SW480 (cell line): ENCODE measurements around the gene RPP21.
"Not testable (repeated sequence)": the region's sequence is repeated elsewhere in the genome, so short reads cannot be mapped to it uniquely, and the experiment has no call there.

Experiments used
- DNase-seq: peaks from one replicate; pipeline ENCODE4 v3.0.0-alpha.2; 2016; ENCODE audit warnings: low spot score

RPP21 gene

DNA sequence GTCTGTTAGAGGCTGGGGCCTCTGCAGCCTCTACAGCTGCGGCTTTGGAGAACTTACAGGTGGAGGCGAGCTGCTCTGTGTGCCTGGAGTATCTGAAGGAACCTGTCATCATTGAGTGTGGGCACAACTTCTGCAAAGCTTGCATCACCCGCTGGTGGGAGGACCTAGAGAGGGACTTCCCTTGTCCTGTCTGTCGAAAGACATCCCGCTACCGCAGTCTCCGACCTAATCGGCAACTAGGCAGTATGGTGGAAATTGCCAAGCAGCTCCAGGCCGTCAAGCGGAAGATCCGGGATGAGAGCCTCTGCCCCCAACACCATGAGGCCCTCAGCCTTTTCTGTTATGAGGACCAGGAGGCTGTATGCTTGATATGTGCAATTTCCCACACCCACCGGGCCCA is 15.6 kb upstream of the RPP21 start:
- no peak for DNase-seq

DNA sequence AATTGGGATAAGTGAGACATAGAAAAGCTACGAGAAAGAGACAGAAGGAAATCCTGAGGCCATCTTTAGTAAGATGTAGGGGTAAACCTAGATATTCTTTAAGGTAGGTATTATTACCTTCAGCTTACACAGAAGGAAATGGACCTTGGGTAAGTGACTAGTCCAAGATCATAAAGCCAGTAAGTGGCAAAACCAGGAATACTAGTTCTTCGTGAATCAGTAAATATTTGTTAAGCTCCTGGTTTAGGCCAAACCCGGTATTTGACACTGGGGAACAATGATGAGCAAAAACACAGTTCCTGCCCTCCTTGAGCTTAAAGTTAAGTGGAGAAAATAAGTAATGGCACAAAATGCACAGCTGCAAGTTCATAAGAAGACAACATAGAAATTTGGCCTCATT is 13.0 kb upstream of the RPP21 start:
- DNase-seq = no peak

DNA sequence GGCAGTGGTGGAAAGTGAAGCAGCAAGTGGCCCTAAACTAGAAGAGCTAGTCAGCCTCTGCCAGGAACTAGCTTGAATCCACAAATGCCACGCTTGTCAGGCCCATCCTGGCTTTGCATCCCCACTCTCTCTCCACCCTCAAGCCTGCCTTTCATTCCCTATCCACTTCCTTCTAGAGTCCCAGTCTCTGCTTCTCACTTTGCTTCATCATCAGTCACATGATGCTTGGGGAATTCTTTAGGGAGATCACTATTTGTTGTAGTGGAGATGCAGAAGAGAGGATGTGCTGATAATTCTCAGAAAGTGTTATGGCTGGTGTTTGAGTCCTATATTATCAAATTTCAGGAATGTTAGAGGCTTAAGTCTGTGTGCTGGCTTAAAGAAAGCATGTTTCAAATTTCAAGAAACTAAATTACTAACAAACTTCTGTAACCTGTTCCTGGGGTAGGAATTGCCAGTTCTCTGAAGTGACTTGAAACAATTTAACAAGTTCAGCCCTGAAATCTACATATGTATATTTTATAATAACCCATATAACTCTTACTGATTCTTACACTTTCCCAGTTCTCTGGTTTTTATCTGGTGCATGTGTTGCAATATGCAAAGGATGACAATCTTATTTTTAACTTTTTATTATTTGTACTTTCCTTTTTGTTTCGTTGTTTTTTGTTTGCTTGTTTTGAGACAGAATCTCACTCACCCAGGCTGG is 10.7 kb upstream of the RPP21 start:
- no peak for DNase-seq

DNA sequence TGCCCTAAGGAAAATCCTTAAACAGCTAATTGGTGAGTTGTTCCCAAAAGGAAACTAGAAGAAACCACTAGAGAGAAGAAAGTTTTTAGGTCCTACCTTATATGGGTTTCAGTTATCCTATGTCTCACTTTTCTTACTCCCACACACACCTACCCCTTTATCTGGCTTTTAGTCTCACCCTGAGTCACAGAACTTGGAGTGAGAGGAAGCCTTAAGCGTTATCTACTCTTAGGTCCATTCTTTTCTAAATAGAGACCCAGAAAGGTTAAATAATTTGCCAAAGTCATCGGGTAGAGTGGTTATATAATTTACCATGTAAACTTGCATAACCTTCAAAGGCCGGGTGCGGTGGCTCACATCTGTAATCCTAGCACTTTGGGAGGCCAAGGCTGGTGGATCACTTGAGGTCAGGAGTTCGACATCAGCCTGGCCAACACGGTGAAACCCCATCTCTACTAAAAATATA is 4.3 kb upstream of the RPP21 start:
- DNase-seq = no peak

DNA sequence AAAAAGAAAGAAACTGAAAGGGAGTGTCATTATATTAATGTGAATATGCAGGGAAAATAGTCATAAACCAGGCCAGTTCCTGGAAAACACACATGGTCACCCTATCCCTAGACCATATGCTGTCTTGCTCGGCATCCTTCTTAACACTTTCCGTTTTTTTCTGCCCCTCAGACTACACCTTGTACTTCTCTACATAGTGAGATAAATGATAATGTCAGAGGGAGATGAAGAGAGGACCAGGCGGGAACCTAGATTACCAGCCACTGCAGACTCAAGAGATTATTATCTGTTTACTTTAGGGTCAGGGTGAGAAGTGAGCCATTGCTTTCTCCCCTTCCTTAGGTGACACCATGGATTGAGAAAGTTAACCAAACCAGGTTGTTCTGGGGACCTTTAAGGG is 3.7 kb upstream of the RPP21 start:
- no peak for DNase-seq

DNA sequence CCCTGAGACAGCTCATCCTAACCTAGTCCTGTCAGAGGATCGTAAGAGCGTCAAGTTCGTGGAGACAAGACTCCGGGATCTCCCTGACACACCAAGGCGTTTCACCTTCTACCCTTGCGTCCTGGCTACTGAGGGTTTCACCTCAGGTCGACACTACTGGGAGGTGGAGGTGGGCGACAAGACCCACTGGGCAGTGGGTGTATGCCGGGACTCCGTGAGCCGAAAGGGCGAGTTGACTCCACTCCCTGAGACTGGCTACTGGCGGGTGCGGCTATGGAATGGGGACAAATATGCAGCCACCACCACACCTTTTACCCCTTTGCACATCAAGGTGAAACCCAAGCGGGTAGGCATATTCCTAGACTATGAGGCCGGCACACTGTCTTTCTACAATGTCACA is 3.2 kb upstream of the RPP21 start:
- no peak for DNase-seq

DNA sequence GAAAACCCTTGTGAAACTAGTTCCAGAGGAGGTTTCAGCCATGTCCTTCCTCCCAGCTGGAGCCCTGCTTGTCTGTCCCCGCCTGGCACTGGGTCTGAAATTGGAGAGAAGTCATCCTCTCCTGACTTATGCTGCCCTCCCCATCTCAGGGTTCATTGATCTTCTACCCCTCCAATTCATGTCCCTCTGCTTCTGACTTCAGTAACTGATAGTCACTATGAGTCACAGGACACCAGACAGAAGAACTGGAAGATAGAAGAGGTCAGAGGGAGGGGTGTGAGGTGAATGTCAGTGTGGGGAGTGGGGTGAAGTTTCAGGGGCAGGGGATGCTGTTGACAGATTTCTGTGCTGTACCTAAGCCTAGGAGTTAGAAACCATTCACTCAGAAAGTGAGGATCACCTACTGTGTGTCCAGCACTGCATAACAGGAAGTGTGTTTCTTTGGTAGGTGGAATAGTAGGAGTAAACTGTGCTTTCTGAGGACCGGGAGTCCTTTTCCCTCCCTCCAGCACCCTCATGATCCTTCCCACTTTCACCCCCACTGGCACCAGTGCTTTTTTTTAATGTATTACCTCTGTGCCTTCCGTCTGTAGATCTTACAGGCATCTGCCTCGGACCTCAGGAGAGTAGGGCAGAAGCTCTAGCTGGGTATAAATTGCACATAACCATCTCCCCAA is 627 bp upstream of the RPP21 start:
- peak; percentile 13 for DNase-seq

DNA sequence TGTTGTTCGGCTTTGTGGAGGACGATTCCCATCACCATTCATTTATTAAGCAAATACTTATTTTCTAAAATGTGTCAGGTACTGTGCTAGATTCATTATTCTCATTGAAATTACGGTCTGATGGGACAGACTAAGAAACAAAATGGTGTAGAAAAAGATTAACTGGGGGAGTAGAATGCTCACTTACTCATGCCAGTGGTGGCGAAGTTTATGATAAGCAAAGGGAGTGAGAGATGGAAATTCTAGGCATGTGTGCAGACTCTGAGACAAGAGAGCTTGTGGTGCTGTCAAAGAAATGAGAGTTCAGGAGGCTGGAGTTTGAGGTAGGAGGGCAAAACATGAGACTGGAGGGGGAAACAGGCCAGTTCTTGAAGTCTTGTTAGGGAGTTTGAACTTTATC is 896 bp downstream of the RPP21 start:
- DNase-seq = no peak

DNA sequence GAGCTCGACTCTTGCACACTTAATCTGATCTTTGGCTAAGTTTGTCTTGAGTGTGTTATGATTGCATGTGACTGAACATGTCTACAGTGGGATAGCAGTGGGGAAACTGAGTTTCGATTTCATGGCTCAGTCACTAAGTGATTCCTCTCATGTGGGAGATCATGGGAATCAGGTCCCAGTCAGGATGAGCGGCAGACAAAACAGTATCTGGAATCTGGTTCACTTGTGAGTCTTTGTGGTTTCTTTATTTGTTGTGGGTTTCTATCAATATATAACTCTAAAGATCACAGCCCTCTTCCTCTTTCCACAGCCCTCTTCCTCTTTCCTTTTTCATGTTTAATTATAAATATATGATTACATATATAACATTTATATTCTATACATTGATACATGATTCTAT is 4.0 kb downstream of the RPP21 start:
- no peak for DNase-seq

DNA sequence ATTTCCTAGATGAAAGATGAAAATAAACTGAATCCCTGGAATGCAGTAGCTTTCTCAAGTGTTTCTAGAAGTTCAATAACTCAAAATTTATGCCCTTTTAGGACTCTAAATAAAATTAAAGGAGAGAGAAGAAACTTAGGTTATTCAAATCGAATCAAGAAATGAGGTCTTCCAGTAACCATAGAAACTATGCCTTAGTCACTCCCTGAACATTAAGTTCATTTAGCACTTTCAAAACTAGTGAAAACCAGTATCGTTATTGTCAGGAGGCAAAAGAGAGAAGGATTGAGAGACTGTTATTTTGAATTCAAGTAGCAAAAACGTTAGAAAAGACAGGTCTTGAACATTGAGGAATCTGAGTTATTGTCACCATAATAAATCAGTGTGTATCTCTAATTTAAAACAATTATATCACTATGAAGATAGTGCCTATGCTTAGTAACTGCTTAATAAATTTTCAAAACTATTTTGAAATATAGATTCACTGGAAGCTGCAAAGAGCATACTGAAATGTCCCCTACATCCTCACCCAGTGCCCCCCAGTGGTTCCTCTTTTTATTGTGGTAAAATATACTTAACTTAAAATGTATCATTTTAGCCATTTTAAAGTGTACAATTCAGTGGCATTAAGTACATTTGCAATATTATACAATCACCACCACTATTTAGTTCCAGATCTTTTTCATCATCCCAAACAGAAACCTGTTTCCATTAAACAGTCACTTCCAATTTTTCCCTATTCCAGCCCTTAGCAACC is 4.6 kb downstream of the RPP21 start:
- DNase-seq = no peak

DNA sequence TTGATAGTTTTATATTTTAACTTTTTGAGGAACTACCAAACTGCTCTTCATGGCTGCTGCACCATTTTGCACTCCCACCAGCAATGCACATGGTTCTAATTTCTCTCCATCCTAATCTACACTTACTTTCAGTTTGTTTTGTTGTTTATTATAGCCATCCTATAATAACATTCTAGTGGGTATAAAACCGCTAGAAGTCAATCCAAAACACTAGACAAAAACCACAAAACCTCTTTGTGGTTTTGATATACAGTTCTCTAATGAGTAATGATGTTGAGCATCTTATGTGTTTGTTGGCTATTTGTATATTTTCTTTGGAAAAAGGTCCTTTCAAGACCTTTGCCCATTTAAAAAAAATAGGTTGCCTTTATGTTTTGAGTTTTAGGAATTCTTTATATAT is 5.6 kb downstream of the RPP21 start:
- DNase-seq = no peak

DNA sequence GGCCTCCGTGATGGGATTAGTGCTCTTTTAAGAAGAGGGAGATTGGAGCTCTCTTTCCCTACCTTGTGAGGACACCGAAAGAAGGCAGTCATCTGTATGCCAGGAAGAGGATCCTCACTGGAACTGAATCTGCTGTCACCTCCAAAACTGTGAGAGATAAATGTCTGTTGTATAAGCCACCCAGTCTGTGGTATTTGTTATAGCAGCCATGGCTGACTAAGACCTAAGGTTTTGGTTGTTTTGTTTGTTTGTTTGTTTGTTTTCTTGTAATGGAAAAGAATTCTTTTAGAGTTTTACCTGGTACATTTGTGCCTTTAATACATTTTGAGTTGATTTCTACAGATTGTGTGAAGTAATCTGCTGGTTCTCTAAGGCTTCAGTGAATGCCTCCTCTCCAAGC is 7.6 kb downstream of the RPP21 start:
- DNase-seq = no peak

DNA sequence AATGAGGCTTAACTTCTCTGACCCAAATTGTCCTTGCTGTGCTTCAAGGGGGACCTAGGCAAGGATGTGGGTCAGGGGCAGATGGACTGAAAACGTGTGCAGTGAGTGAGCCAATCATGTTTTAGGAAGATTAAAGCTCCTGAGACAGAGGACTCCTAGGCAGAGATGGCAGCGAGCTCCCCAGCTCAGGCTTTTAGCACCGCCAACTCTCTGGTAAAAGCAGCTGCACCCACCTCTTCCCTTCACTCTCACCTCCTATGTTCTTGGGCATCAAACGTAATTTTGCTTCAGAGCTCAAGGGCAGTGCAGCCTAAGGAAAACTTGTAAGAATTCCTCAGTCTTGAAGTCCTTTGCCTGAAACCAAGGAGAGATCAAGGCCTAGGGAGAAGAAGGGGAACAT is 10.3 kb downstream of the RPP21 start:
- DNase-seq = no peak

DNA sequence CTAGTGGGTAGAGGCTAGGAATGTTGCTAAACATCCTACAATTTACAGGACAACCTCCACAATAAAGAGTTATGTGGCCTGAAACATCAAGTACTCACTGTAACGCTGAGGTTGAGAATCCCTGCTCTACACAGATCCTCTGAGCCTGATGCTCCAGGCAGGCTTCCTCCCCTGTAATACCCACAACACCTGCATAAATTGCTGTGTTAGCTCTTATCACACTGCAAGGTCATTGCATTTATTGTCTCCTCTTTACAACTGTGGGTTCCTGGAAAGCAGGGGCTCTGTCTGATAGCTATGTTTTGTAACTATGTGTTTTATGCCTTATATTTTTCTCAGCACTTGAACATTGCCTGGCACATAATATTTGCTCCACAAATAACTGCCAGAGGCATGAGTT is 11.6 kb downstream of the RPP21 start:
- no peak for DNase-seq

DNA sequence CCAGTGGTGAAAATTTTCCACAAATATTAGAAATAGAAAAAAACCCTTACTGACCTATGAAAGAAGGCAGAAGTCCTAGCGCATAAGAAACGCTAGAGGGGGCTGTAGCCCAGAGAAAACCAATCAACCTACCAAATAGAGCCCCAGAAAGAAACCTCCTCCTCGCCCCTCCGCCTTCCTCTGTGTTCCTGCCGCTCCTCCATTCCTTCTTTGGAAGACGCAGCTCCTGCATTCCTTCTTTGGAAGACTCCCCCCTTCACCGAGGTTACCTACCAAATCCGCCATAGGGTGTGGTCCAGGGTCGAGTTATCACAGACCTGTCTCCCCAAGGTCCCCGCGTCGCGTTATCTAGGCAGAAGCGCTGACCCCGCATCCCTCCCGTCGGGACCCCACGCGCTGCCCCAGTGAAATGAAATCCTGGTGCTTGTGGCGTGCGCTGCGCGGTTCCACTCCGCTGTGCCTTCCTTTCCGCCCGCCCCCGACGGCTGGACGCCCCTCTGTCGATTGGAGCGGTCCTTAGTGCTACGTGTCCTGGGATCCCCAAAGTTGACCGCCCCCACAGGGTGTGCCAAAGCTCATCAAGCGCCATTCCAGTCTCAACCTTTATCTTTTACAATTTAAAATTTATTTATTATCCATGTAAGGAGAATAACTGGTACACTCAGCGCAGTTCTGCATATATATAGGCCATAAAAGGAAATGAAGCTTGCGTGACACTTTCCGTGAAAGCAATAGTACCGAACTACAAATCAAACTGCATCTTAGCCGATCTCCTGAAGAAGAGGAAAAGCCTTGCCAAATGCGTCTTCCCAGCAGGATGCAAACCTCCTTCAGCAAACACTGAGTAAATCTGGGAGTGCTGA is 13.0 kb downstream of the RPP21 start:
- peak; percentile 33 for DNase-seq

DNA sequence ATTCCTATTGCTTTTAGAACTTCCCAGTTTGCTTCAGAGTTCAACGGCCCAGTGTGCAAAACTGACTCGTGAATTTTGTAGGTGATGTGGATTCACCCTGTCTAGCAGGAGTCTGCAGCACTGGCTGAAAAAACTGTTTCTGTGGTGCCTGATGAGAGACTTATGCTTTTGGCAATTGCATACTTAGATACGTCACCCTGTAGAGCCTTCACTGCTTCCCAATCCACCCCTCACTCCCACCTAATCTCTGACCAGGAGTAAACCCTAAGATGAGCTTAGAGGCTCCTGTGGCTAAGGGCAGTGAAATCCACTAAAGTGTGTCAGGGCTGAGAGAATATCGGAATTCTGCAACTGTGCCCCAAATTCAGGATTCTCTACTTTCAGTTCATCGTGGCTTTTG is 14.3 kb downstream of the RPP21 start:
- DNase-seq = no peak

DNA sequence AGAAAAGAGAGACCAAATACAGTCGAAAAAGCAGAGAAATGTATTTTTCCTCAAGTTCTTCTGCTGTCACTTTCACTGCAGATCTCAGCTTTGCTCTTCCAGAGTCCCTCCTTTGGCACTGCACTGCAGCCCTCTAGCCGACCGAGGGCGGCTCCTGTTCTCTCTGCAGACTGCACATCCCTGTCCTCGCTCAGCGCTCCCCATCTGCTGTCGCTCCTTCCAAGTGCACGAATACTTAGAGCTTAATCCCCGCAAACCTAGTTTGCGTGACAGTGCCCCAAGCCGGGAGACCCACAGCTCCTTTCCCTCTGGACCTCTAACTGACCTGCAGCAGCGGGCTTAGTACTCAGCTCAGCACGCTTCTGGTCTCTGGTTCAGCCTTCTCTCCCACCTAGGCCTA is 15.2 kb downstream of the RPP21 start:
- no peak for DNase-seq

DNA sequence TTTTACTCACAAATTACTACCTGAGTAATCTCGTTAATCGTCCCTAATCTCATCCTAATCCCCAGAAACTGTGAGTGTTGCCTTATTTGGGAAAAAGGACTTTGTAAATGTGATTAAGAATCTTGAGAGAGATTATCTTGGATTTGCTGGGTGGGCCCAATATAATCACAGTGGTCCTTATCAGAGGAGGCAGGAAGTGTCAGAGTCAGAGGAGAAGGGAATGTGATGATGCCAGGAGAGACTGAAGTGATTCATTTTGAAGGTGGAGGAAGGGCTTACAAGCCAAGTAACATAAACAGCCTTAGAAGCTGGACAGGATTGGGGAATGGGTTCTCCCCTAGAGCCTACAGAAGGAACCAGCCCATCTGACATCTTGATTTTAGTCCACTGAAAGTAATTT is 16.7 kb downstream of the RPP21 start:
- no peak for DNase-seq

DNA sequence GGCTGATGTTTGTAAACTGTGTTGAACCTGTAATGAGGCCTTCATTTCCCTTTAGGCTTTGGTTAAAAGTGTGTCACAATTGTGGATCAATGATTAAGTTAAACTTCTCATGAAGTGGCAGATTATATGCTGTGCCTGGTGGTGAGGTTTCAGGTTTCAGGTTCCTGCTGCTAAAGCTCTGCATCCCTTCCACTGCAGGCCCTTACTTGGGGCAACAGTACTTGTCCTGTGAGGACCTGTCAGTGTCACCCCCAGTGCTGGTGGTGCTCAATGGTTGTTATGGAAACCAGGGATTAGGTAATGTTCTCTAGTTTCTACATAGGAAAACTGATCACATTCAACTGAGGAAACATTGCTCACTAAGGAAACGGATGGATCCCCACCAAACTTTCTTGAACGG is 18.5 kb downstream of the RPP21 start:
- no peak for DNase-seq

DNA sequence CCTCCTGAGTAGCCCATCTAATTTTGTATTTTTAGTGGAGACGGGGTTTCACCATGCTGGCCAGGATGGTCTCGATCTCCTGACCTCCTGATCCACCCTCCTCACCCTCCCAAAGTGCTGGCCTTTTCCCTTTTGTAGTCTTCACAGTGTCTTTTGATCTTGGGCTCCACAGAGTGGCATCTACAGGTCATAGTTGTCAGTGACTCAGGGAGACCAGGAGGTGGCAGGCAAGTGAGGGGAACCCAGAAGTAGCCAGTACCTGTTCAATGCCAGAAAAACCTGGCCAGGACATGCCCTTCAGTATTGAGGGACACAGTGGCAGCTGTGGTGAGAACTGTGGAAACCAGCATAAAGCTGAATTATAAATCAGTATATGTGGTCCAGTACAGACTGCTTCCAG is 19.6 kb downstream of the RPP21 start:
- peak; percentile 42 for DNase-seq

DNA sequence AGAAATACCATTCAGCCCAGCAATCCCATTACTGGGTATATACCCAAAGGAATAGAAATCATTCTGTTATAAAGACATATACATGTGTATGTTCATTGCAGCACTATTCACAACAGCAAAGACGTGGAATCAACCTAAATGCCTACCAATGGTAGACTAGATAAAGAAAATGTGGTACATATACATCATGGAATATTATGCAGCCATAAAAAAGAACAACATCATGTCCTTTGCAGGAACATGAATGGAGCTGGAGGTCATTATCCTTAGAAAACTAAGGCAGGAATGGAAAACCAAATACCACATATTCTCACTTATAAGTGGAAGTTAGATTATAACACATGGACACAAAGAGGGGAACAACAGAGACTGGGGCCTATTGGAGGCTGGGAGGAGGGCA is 24.3 kb downstream of the RPP21 start:
- not testable (repeated sequence) for DNase-seq

DNA sequence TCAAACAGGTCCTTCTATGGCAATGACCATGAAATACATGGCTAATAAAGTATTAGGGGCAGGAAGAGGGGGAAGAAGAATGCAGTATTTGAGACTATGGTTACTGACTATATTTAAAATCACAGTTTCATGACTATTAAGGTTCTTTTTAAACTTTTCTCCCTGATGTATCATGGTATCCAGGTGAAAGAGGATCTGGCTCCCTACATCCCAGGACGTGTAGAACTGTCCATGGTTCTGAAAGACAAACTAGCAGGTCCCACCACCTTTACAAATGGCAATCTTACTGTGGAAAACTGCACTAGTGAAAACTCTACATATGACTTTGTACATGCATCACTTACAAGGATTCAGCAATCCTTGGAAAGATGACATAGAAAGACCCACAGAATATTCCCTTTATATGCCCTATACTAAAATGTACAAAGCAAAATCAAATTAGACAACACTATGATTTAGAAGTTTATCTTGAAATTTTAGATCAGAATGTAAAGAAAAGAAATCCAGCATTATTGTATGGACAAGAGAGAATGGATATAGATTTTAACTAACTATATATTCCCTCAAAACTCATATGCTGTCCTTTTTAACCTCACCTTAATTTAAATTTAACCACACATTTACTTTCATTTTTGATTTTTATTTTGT is 33.5 kb downstream of the RPP21 start:
- peak; percentile 29 for DNase-seq
